NCI-H82 (cell line): Measurements from ENCODE around the gene RPL28.

Source experiments
- DNase-seq: peaks from one replicate; lab custom pipeline; 2025; lab: John Stamatoyannopoulos, UW

Gene RPL28

GRCh38 chr19:55451163-55451964, 65.6 kb downstream of the RPL28 start:
- DNase-seq = no peak

- DNase-seq = peak; percentile 32
These were observed 66.4 kb downstream of the RPL28 start for GRCh38 chr19:55451965-55452748.
